ENCODE results near the gene GNE. TPM values are rescaled to one million over a fixed set of nuclear protein-coding genes. Genes with fewer than 3 reads are reported as not detected.

The GNE gene
- total and polyA plus RNA-seq, 2 experiments from 2014 or later: 2.2 to 15.7 TPM

DNA sequence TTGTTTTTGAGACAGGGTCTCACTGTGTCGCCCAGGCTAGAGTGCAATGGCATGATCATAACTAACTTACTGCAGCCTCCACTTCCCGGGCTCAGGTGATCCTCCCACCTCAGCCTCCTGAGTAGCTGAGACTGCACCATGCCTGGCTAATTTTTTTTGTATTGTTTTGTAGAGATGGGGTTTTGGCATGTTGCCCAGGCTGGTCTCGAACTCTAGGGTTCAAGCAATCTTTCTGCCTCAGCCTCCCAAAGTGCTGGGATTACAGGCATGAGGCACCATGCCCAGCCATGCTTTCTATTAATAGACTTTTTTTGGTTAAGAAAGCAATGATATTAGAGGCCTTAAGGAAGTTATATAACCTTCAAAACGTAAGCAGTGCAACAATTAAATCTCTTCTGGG lies 44.3 kb downstream of the GNE start (continued):
- TF ChIP-seq, protein P1, sequence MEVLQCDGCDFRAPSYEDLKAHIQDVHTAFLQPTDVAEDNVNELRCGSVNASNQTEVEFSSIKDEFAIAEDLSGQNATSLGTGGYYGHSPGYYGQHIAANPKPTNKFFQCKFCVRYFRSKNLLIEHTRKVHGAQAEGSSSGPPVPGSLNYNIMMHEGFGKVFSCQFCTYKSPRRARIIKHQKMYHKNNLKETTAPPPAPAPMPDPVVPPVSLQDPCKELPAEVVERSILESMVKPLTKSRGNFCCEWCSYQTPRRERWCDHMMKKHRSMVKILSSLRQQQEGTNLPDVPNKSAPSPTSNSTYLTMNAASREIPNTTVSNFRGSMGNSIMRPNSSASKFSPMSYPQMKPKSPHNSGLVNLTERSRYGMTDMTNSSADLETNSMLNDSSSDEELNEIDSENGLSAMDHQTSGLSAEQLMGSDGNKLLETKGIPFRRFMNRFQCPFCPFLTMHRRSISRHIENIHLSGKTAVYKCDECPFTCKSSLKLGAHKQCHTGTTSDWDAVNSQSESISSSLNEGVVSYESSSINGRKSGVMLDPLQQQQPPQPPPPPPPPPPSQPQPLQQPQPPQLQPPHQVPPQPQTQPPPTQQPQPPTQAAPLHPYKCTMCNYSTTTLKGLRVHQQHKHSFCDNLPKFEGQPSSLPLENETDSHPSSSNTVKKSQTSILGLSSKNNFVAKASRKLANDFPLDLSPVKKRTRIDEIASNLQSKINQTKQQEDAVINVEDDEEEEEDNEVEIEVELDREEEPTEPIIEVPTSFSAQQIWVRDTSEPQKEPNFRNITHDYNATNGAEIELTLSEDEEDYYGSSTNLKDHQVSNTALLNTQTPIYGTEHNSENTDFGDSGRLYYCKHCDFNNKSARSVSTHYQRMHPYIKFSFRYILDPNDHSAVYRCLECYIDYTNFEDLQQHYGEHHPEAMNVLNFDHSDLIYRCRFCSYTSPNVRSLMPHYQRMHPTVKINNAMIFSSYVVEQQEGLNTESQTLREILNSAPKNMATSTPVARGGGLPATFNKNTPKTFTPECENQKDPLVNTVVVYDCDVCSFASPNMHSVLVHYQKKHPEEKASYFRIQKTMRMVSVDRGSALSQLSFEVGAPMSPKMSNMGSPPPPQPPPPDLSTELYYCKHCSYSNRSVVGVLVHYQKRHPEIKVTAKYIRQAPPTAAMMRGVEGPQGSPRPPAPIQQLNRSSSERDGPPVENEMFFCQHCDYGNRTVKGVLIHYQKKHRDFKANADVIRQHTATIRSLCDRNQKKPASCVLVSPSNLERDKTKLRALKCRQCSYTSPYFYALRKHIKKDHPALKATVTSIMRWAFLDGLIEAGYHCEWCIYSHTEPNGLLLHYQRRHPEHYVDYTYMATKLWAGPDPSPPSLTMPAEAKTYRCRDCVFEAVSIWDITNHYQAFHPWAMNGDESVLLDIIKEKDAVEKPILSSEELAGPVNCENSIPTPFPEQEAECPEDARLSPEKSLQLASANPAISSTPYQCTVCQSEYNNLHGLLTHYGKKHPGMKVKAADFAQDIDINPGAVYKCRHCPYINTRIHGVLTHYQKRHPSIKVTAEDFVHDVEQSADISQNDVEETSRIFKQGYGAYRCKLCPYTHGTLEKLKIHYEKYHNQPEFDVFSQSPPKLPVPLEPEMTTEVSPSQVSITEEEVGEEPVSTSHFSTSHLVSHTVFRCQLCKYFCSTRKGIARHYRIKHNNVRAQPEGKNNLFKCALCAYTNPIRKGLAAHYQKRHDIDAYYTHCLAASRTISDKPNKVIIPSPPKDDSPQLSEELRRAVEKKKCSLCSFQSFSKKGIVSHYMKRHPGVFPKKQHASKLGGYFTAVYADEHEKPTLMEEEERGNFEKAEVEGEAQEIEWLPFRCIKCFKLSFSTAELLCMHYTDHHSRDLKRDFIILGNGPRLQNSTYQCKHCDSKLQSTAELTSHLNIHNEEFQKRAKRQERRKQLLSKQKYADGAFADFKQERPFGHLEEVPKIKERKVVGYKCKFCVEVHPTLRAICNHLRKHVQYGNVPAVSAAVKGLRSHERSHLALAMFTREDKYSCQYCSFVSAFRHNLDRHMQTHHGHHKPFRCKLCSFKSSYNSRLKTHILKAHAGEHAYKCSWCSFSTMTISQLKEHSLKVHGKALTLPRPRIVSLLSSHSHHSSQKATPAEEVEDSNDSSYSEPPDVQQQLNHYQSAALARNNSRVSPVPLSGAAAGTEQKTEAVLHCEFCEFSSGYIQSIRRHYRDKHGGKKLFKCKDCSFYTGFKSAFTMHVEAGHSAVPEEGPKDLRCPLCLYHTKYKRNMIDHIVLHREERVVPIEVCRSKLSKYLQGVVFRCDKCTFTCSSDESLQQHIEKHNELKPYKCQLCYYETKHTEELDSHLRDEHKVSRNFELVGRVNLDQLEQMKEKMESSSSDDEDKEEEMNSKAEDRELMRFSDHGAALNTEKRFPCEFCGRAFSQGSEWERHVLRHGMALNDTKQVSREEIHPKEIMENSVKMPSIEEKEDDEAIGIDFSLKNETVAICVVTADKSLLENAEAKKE (CRISPR knock-in tag; IDR thresholded peaks at IDR 0.05): no peak

DNA sequence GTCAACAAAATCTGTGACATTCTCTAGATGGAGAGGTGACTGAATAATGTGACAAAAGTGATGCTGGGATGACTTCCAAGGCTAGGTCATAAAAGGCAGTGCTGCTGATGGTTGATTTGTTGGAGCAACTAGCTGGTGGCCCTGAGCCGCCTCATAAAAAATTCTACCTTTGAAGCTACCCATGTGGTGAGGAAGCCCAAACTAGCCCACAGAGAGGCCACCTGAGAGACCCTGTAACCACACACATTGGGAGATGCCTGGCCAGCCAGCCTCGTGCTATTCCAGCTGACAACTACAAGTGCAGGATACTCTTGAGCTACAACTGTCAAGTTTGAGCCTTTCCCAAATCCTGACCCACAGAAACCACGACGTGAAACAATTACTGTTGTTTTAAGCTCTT lies 44.9 kb downstream of the GNE start:
- H2AFZ ChIP-seq: no peak overlapping the region
- peaks cover 22% of the 10 kb centered on the region for H3K36me3 ChIP-seq (ENCODE audit: insufficient read depth)
- ATAC-seq (no peak), DNase-seq (ENCODE audit: low spot score) (no peak)
- H3K4me1 ChIP-seq (ENCODE audit: insufficient read depth): no peaks in the 10 kb centered on the region
- H3K27me3 ChIP-seq (ENCODE audit: insufficient read depth): no peaks in the 10 kb centered on the region
- H3K9me2 ChIP-seq (ENCODE audit: insufficient read depth): no peaks in the 10 kb centered on the region
- peaks cover 46% of the 10 kb centered on the region for H4K20me1 ChIP-seq (replicated peaks; ENCODE audit: insufficient read depth)
- no peak overlapping the region for H3K27ac ChIP-seq (ENCODE audit: low read depth)
- H3F3A ChIP-seq (replicated peaks; ENCODE audit: low read depth): 0 out of 2 replicates have a peak, but pooled peaks cover 2% of the 10 kb centered on the region
- Mint-ChIP-seq H3K9me3 (no peaks in the 10 kb centered on the region), H3K27me3 (ENCODE audit: insufficient read depth, low read depth, poor library complexity) (peaks cover 6% of the 10 kb centered on the region), H3K36me3 (ENCODE audit: low read depth) (peaks cover 58% of the 10 kb centered on the region), H3K4me3 (no peak overlapping the region), H3K4me1 (no peaks in the 10 kb centered on the region), H3K27ac (no peak overlapping the region)
- no peak overlapping the region for H3K4me2 ChIP-seq
- H3K79me2 ChIP-seq (replicated peaks; ENCODE audit: insufficient read depth): peaks cover 50% of the 10 kb centered on the region
- no peak overlapping the region for H3K4me3 ChIP-seq
- TF ChIP-seq, protein P2, sequence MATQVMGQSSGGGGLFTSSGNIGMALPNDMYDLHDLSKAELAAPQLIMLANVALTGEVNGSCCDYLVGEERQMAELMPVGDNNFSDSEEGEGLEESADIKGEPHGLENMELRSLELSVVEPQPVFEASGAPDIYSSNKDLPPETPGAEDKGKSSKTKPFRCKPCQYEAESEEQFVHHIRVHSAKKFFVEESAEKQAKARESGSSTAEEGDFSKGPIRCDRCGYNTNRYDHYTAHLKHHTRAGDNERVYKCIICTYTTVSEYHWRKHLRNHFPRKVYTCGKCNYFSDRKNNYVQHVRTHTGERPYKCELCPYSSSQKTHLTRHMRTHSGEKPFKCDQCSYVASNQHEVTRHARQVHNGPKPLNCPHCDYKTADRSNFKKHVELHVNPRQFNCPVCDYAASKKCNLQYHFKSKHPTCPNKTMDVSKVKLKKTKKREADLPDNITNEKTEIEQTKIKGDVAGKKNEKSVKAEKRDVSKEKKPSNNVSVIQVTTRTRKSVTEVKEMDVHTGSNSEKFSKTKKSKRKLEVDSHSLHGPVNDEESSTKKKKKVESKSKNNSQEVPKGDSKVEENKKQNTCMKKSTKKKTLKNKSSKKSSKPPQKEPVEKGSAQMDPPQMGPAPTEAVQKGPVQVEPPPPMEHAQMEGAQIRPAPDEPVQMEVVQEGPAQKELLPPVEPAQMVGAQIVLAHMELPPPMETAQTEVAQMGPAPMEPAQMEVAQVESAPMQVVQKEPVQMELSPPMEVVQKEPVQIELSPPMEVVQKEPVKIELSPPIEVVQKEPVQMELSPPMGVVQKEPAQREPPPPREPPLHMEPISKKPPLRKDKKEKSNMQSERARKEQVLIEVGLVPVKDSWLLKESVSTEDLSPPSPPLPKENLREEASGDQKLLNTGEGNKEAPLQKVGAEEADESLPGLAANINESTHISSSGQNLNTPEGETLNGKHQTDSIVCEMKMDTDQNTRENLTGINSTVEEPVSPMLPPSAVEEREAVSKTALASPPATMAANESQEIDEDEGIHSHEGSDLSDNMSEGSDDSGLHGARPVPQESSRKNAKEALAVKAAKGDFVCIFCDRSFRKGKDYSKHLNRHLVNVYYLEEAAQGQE (IDR thresholded peaks at IDR 0.05; ENCODE audit: unreplicated experiment): no peak
- TF ChIP-seq POLR2AphosphoS5 (IDR thresholded peaks at IDR 0.05; ENCODE audit: low read depth) (no peak), ZNF114 (CRISPR knock-in tag; IDR thresholded peaks at IDR 0.05) (no peak), EZH2 (IDR thresholded peaks at IDR 0.05; ENCODE audit: low read depth, unreplicated experiment) (no peak), STAT1 (IDR thresholded peaks at IDR 0.05; ENCODE audit: unreplicated experiment) (no peak)
- TF ChIP-seq, protein P1 (CRISPR knock-in tag; IDR thresholded peaks at IDR 0.05): no peak

Data from GM23338 (cell line).